Activated naive CD8-positive, alpha-beta T cell treated with anti-CD3 and anti-CD28 coated beads, Interleukin-2, amount 50 U/mL, for 16 hours (primary cell): Measurements from ENCODE around the gene NEK9.

ENCODE experiments used
- DNase-seq: peaks from one replicate; pipeline ENCODE4 v3.0.0-alpha.2; 2020; ENCODE audit warnings: low read depth, low spot score

NEK9 gene

DNA sequence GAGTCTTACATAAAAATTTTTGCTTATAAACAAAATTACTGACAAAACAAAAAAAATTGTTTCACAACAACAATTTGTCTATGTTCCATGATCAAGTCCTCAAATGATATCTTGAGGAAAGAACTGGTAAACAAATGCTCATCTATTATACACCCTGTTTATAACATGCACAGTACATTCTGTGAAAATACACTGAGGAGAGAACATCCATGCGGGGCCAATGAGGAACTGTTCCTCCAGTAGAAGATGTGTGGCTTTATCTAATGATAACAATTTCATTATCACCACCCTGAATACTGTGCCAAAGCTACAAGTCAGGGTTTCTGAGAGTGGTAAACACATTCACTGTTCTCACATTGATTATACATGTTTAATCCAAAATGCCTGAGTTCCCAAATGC, 86.3 kb downstream of the NEK9 start:
- no peak for DNase-seq

DNA sequence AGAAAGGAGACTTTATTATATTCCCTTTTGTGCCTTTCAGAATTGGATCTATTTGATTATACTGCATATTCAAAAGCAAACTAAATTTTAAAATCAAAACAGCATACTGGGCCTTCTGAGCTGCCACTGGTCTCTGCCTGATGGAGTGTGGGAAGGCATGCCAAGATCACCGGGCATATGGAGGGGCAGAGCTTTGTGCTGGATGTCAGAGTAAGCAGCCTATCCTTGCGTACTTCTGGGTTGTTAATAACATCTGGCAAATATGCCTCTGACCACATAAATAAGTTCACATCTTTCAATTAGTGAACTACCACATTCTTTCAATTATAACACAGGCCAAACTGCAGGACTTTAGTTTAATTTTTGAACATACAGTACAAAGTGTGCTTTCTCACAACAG, 93.9 kb downstream of the NEK9 start:
- DNase-seq, result no peak

DNA sequence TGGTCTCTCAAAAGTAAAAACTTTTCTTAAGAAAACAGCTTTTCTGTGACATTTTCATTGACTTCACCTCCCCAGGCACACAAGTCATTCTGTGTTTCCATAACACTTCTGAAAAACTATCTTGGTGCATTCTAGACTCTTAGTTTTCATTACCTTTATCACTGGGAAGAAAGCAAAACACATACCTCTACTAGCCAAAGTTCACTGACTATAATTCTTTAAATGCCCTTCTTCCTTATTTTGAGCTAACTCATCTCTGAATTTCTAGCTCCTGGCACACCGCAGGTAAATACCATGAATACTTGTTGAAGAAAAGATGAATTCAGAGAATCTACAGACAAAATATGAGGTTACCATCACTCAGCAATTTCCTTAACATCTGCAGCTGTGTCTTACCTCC, 96.7 kb downstream of the NEK9 start:
- DNase-seq, result no peak
